NCI-H2196 (cell line): ENCODE data around the gene RBM22.
"Not testable (repeated sequence)": the region's sequence is repeated elsewhere in the genome, so short reads cannot be mapped to it uniquely, and the experiment has no call there.

Source experiments
- DNase-seq: peaks from one replicate; lab custom pipeline; 2025; ENCODE audit not compliant: unreplicated experiment; lab: John Stamatoyannopoulos, UW

Gene RBM22

GRCh38 chr5:150700594-150701377 is at the start of gene RBM22:
Gene RBM22 (minus strand): TSS chr5:150701062. CDS start chr5:150700985, 77 bp downstream.
- peak; percentile 87 for DNase-seq

DNA sequence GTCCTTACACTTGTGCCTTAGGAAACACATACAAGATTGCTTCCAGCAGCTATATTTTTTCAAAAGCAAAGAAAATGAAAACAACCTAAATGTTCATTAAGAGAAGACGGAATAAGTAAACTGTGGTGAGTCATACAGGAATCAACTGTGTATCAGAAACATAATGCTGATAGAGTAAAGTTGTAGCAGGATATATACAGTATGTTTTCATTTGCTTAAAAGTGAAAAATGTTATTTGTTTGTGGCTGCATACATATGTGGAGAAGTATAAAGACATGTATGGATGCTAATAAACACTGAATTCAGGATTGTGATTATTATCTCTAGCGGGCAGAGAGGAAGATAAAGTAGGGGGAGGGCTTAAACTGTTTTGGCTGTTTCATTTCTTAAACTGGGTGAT is 49.6 kb upstream of the RBM22 start:
- DNase-seq = no peak

DNA sequence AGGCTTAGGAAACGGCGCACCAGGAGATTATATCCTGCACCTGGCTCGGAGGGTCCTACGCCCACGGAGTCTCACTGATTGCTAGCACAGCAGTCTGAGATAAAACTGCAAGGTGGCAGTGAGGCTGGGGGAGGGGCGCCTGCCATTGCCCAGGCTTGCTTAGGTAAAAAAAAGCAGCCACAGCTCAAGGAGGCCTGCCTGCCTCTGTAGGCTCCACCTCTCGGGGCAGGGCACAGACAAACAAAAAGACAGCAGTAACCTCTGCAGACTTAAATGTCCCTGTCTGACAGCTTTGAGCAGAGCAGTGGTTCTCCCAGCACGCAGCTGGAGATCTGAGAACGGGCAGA is 42.3 kb upstream of the RBM22 start:
- not testable (repeated sequence) for DNase-seq

DNA sequence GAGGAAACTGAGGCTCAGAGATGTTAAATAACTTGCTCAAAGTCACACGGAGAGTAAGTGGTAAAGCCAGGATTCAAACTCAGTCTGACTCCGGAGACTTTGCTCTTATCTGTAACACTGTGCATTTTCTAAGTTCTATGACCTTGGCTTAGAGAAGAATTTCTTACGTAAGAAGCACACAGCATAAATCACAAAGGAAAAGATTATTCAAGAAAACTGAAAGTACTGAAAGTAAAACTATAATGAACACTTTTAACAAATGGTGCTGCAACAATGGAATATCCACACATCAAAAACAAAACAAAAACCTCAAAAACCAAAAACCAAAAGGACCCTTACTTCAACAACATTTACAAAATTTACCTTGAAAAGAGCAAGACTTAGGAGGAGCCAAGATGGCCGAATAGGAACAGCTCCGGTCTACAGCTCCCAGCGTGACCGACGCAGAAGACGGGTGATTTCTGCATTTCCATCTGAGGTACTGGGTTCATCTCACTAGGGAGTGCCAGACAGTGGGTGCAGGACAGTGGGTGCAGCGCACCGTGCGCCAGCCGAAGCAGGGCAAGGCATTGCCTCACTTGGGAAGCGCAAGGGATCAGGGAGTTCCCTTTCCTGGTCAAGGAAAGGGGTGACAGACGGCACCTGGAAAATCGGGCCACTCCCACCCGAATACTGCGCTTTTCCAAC is 41.7 kb upstream of the RBM22 start:
- DNase-seq = not testable (repeated sequence)

DNA sequence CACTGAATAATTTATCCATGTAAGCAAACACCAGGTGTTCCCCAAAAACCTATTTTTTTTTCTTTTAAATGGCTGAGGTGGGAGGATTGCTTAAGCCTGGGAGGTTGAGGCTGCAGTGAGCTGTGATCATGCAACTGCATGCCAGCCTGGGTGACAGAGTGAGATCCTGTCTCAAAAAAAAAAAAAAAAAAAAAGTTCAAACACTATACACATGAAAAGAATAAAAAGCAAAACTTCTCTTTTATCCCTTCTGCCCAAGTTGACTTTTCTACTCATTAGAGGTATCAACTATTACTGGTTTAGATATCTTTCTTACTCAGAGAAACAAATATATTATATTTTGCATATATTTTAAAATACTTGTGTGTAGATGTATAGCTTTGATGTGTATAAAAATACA is 40.1 kb upstream of the RBM22 start:
- DNase-seq = no peak

GRCh38 chr5:150738862-150739261 is 38.0 kb upstream of the RBM22 start:
- DNase-seq = no peak

GRCh38 chr5:150734579-150735384 is 33.9 kb upstream of the RBM22 start:
- DNase-seq = no peak

GRCh38 chr5:150731669-150732242 is 30.9 kb upstream of the RBM22 start:
- DNase-seq = no peak

- no peak for DNase-seq
Measured at GRCh38 chr5:150729859-150730258, 29.0 kb upstream of the RBM22 start.

DNA sequence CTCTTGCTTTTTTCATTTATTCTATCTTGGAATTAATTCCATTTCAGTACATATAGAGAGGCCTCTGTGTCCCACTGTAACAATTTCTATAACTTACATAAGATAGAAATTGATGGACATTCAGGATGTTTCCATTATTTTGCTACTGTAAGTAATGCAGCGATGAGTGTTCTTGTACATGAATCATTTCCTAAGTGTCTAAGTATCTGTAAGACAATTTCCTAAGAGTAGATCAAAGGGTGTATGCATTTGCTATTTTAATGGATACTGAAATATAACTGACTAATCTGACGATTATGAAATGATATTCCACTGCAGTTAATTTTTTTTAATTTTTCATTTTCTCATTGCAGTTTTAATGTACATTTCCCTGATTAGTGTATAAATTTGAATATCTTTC is 23.0 kb upstream of the RBM22 start:
- no peak for DNase-seq

DNA sequence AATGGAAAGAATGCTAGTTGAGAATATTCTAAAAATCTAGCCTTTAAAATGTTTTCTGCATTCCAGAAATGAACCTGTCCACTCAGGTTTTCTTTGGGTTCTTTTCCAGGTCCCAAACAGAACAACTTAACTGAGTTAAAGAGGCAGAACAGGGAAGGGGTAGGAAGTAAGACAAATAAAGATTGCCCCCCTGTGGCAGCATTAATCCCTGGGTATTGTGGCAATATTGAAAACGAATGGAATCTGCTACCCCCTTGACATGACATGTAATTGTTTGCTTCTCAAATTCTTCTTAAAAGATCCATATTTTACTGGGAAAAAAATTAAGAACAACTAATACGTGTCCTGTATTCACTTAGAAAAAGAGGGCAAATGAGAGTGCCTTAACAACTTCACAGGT is 9.3 kb upstream of the RBM22 start:
- no peak for DNase-seq

DNA sequence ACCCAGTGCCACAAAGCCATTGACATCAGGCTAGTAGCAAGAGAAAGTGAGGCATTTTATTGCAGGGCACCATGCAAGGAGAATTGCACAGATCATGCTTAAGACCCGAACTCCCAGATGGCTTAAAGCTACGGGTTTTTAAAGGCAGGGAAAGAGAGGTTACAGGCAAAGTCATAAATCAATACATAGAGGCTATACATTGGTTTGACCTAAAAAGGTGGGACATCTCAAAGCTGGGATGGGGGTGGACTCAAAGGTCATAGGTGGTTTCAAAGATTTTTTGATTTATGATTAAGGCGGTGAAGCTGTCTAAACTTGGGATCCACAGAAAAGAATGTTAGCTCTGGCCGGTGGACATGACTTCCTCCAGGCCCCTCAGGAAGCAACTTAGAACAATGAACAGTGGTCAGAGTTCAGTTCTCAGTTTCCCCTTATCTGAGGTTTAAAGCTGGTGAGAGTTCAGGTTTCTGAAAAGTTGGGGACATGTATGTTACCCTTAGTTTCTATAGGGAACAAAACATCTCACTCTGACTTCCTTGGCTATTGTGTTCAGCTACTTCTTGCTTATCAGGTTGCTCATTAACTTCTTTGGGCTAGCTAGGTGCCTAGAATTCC is 6.0 kb upstream of the RBM22 start:
- no peak for DNase-seq

GRCh38 chr5:150703762-150704161 is 2.9 kb upstream of the RBM22 start:
- DNase-seq = no peak

- no peak for DNase-seq
Measured at GRCh38 chr5:150700246-150700593, 642 bp downstream of the RBM22 start.

DNA sequence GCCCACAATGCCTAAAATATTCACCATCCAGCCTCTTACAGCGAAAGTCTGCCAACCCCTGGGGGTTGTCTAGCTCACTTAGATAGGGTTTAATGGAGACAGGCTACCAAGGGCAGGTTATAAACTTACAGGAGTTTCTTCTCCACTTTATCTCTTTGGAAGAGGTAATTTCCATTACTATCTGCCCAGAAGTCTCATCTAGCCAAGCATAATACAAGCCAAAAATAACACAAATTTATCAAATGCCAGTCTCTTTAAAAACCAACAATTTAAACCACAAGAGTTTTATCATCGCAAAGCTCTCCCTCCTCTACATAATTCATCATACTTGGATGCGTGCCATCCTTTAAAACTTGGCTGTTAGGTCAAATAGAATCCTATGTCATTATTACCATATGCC is 6.2 kb downstream of the RBM22 start:
- DNase-seq = peak; percentile 13

- DNase-seq = no peak
Measured at GRCh38 chr5:150692276-150692675, 8.6 kb downstream of the RBM22 start.

DNA sequence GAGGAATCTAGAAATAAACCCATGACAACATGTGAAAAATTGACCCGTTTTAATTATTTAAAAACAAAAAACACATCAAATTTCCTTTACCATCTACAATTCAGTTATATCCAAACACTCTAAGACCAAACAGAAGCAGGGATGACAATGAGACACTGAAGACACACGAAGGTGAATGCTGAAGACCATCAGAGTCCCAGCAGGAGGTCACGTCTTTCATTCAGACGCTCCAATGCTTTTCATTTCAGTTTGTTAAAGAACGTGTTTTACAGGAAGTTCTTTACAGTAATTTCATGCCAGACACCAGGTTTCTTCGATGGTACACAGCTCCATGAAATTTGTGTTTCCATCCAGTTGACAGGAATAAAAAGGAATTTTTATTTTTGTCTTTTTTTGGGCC is 10.1 kb downstream of the RBM22 start:
- DNase-seq = no peak

DNA sequence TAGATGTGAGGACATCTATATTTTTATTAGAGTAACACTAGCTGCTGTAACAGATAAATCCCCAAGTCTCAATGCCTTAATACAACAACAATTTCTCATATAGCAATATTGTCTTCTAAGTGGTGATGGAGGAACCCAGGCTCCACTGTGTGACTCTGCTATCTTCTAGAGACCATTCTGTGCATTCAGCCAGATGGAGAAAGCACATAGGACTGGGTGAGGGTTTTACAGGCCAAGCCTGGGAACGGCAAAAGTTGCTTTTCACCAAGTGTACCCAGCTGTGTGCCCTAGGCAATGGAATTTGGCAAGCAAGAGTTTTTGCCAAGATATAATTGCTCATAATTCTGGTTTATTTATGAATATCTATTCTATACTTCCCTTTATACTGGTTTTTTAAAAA is 11.7 kb downstream of the RBM22 start:
- DNase-seq = no peak

DNA sequence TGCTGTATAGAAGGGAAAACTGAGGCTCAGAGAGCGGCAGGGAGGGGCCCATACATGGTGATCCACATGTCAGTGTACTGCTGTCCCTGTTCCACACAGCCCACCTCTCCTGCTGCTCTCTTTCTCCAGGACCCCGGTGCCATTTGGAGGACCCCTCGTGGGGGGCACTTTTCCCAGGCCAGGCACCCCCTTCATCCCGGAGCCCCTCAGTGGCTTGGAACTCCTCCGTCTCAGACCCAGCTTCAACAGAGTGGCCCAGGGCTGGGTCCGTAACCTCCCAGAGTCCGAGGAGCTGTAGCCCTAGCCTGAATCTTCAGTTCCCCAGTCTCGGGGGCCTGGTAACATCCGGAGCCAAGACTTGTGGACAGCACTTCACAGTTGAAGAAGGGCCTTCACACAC is 24.3 kb downstream of the RBM22 start:
- no peak for DNase-seq

DNA sequence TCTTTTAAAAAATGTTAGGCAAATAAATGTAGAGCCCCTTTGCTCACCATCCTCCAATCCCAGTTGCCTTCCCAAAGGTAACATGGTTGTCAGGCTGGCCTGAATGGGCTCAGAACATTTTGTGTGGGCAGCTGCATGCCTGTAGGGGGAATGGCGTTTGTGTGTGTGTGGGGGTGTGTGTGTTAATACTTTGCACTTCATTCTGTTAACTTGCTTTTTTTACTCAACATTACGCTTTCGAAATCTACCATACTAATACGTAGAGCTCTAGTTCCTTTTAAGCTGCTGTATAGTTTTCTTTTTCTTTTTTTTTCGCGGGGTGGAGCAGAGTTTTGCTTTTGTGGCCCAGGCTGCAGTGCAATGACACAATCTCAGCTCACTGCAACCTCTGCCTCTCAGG is 25.8 kb downstream of the RBM22 start:
- DNase-seq = no peak

GRCh38 chr5:150674341-150674821 is 26.5 kb downstream of the RBM22 start:
- no peak for DNase-seq
